ENCODE data around the gene PARK7.

The PARK7 gene

GRCh38 chr1:8002329-8002910 lies 40.9 kb downstream of the PARK7 start:
- Histone ChIP-seq H3K27me3 (ENCODE audit: insufficient read depth, poor library complexity, severe bottlenecking) (no peaks in the 10 kb centered on the region), H3K4me3 (replicated peaks; ENCODE audit: insufficient read depth, low read length) (no peak overlapping the region), H3K27ac (replicated peaks) (no peak overlapping the region)
- no peak for DNase-seq (ENCODE audit: low read depth in 1 of 2, low spot score in 1 of 2)
- TF ChIP-seq GABPA (IDR thresholded peaks at IDR 0.05; ENCODE audit: low read depth) (no peak), CTCF (IDR thresholded peaks at IDR 0.05; ENCODE audit: insufficient read depth, low read length) (no peak), REST (IDR thresholded peaks at IDR 0.05; ENCODE audit: insufficient replicate concordance, low read depth) (no peak), SPI1 (IDR thresholded peaks at IDR 0.05; ENCODE audit: borderline replicate concordance, low read depth) (no peak), POLR2AphosphoS5 (IDR thresholded peaks at IDR 0.05; ENCODE audit: low read depth) (no peak)

- Histone ChIP-seq H3K4me3 (replicated peaks; ENCODE audit: insufficient read depth, low read length) (no peak overlapping the region), H3K27me3 (ENCODE audit: insufficient read depth, poor library complexity, severe bottlenecking) (no peaks in the 10 kb centered on the region), H3K27ac (replicated peaks) (no peak overlapping the region)
- TF ChIP-seq SPI1 (IDR thresholded peaks at IDR 0.05; ENCODE audit: borderline replicate concordance, low read depth) (no peak), CTCF (IDR thresholded peaks at IDR 0.05; ENCODE audit: insufficient read depth, low read length) (no peak), REST (IDR thresholded peaks at IDR 0.05; ENCODE audit: insufficient replicate concordance, low read depth) (no peak), GABPA (IDR thresholded peaks at IDR 0.05; ENCODE audit: low read depth) (no peak), POLR2AphosphoS5 (IDR thresholded peaks at IDR 0.05; ENCODE audit: low read depth) (no peak)
- DNase-seq (ENCODE audit: low read depth in 1 of 2, low spot score in 1 of 2) = no peak
Observed at GRCh38 chr1:8002921-8003320, 41.4 kb downstream of the PARK7 start.

- no peak overlapping the region for H3K4me3 ChIP-seq (replicated peaks; ENCODE audit: insufficient read depth, low read length)
- TF ChIP-seq GABPA (IDR thresholded peaks at IDR 0.05; ENCODE audit: low read depth) (no peak), POLR2AphosphoS5 (IDR thresholded peaks at IDR 0.05; ENCODE audit: low read depth) (no peak), CTCF (IDR thresholded peaks at IDR 0.05; ENCODE audit: insufficient read depth, low read length) (no peak), SPI1 (IDR thresholded peaks at IDR 0.05; ENCODE audit: borderline replicate concordance, low read depth) (no peak), REST (IDR thresholded peaks at IDR 0.05; ENCODE audit: insufficient replicate concordance, low read depth) (no peak)
- DNase-seq (ENCODE audit: low read depth in 1 of 2, low spot score in 1 of 2) = no peak
- no peaks in the 10 kb centered on the region for H3K27me3 ChIP-seq (ENCODE audit: insufficient read depth, poor library complexity, severe bottlenecking)
- H3K27ac ChIP-seq (replicated peaks) = no peak overlapping the region
Observed at GRCh38 chr1:8003438-8004112, 42.1 kb downstream of the PARK7 start.
